ENCODE results near the gene KRT32.
A peak's percentile ranks its signal among the peaks of the same experiment; 100 is the strongest.

KRT32 gene

GRCh38 chr17:41466988-41467387, at the start of gene KRT32:
TSS of gene KRT32 (minus strand) at chr17:41467386. CDS start at chr17:41467325, 61 bp downstream.
- DNase-seq: no peak

GRCh38 chr17:41516830-41517283, 49.7 kb upstream of the KRT32 start:
- DNase-seq: no peak

GRCh38 chr17:41516147-41516829, 49.1 kb upstream of the KRT32 start:
- DNase-seq: no peak

GRCh38 chr17:41513168-41513547, 46.0 kb upstream of the KRT32 start:
- no peak for DNase-seq

- no peak for DNase-seq
Observed at GRCh38 chr17:41512546-41513167, 45.5 kb upstream of the KRT32 start.

GRCh38 chr17:41511716-41512115, 44.5 kb upstream of the KRT32 start:
- DNase-seq: no peak

GRCh38 chr17:41511116-41511515, 43.9 kb upstream of the KRT32 start:
- no peak for DNase-seq

- no peak for DNase-seq
Observed at GRCh38 chr17:41510251-41511065, 43.3 kb upstream of the KRT32 start.

GRCh38 chr17:41507315-41507880, 40.2 kb upstream of the KRT32 start:
- DNase-seq: no peak

- no peak for DNase-seq
Observed at GRCh38 chr17:41505809-41506767, 38.9 kb upstream of the KRT32 start.

- no peak for DNase-seq
Observed at GRCh38 chr17:41505007-41505808, 38.0 kb upstream of the KRT32 start, which contains the start of gene KRT13. TSS of gene KRT13 (minus strand) at chr17:41505612. CDS start at chr17:41505550, 62 bp downstream.

- no peak for DNase-seq
Observed at GRCh38 chr17:41504246-41504977, 37.2 kb upstream of the KRT32 start.

GRCh38 chr17:41503202-41503601, 36.0 kb upstream of the KRT32 start:
- DNase-seq: no peak

GRCh38 chr17:41500131-41500911, 33.1 kb upstream of the KRT32 start:
- no peak for DNase-seq

GRCh38 chr17:41499714-41500113, 32.5 kb upstream of the KRT32 start:
- DNase-seq: no peak

- no peak for DNase-seq
Observed at GRCh38 chr17:41498276-41498675, 31.1 kb upstream of the KRT32 start.

- peak; percentile 17 for DNase-seq
Observed at GRCh38 chr17:41496803-41497484, 29.8 kb upstream of the KRT32 start.

- no peak for DNase-seq
Observed at GRCh38 chr17:41494524-41494923, 27.3 kb upstream of the KRT32 start.

- no peak for DNase-seq
Observed at GRCh38 chr17:41492771-41493170, 25.6 kb upstream of the KRT32 start.

All from NCI-H2107 (cell line).